Measurements from ENCODE around the gene CRYBA2.

The CRYBA2 gene

GRCh38 chr2:218985021-218985324 lies 8.2 kb downstream of the CRYBA2 start, which contains the start of gene FEV:
FEV (minus strand) TSS chr2:218985184; CDS start chr2:218985075, 109 bp downstream.
- Mint-ChIP-seq H3K9me3 (no peaks in the 10 kb centered on the region), H3K4me1 (ENCODE audit: low read depth) (peaks cover 12% of the 10 kb centered on the region), H3K4me3 (no peak within 1 kb of the TSS), H3K27me3 (ENCODE audit: low read depth) (peaks cover 82% of the 10 kb centered on the region), H3K27ac (peak within 1 kb of the TSS; percentile 52), H3K36me3 (ENCODE audit: low read depth) (peaks cover 3% of the 10 kb centered on the region)

DNA sequence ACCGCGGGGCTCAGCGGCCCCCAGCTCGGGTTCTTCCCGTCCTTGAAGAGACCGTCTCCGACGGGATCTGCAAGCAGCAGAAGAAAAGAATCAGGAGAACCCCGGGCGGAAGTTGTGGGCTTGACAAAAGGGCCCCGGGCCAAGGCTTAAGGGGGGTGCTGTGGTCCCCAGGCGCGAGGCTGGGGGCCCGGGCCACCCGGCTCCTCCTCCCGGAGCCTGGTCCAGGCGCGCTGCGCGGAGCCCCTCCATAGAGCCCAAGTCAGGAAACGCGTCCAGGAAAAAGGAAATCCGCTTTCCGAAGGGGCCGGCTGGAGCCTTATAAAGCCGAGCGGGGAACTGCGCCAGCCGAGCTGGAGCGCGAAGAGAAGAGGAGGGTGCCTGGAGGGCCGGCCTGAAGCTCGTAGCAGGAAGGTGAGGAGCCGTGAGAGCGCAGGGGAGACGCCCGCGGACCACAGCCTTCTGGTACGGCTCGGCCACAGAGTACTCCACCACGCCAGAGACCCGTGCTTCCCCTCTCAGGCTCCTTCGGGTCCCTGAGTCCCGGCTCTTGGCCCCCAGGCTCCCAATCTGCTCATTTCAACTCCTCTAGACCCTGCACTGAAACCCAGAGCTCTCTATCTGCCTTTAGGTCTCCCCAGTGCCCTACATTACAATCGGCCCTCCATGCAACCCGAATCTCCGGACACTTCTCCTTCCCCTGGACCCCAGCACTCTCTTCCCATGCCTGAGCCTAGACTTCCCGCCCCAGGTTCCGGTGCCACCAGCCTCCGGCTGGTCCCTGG lies 8.8 kb downstream of the CRYBA2 start:
- peaks cover 82% of the 10 kb centered on the region for H3K27me3 Mint-ChIP-seq (ENCODE audit: low read depth)
- peak overlapping the region; percentile 52 for H3K27ac Mint-ChIP-seq
- peaks cover 12% of the 10 kb centered on the region for H3K4me1 Mint-ChIP-seq (ENCODE audit: low read depth)
- H3K36me3 Mint-ChIP-seq (ENCODE audit: low read depth): peaks cover 3% of the 10 kb centered on the region
- no peak overlapping the region for H3K4me3 Mint-ChIP-seq
- H3K9me3 Mint-ChIP-seq: no peaks in the 10 kb centered on the region

- H3K27ac Mint-ChIP-seq: no peak overlapping the region
Measured at GRCh38 chr2:218983934-218984238, 9.3 kb downstream of the CRYBA2 start.

DNA sequence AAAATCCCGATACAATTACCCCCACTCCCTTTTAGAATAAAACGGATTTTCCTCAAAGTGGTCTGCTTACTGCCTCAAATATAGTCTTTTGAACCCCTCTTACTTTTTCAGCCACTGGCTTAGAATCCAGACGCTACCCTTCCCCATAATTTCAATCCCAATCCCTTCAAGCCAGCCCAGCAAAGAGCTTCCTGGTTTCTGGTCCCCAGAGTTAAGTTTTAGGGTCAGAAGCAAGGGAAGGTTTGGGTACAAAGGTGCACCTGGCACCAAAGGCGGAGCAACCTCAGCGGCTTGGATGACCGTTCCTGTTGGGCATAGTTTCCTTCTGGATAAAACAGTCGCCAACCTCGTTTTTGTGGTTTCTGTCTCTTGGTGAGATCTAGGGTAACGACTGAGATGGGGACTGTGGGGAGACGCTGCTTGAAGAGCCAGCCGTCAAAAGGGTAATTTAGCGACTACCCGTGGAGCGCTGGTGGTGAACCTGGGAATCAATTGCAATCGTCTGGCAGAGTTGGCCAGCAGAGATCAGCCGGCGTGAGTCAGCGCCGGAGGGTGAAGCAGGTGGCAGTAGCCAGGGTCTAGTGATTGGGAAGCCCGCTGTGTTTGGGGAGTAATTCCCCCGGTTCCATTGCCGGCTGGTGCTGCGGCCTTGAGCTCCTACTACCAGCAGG lies 9.8 kb downstream of the CRYBA2 start:
- no peaks in the 10 kb centered on the region for H3K9me3 Mint-ChIP-seq
- peaks cover 12% of the 10 kb centered on the region for H3K4me1 Mint-ChIP-seq (ENCODE audit: low read depth)
- H3K27ac Mint-ChIP-seq: no peak overlapping the region
- peaks cover 3% of the 10 kb centered on the region for H3K36me3 Mint-ChIP-seq (ENCODE audit: low read depth)
- H3K27me3 Mint-ChIP-seq (ENCODE audit: low read depth): peaks cover 78% of the 10 kb centered on the region
- H3K4me3 Mint-ChIP-seq: no peak overlapping the region

More at GRCh38 chr2:218983934-218984238, 9.3 kb downstream of the CRYBA2 start:
- H3K27me3 Mint-ChIP-seq (ENCODE audit: low read depth): peaks cover 79% of the 10 kb centered on the region
- no peaks in the 10 kb centered on the region for H3K9me3 Mint-ChIP-seq
- no peak overlapping the region for H3K4me3 Mint-ChIP-seq
- H3K36me3 Mint-ChIP-seq (ENCODE audit: low read depth): peaks cover 3% of the 10 kb centered on the region
- peaks cover 12% of the 10 kb centered on the region for H3K4me1 Mint-ChIP-seq (ENCODE audit: low read depth)

- peaks cover 12% of the 10 kb centered on the region for H3K4me1 Mint-ChIP-seq (ENCODE audit: low read depth)
- peaks cover 74% of the 10 kb centered on the region for H3K27me3 Mint-ChIP-seq (ENCODE audit: low read depth)
- peaks cover 3% of the 10 kb centered on the region for H3K36me3 Mint-ChIP-seq (ENCODE audit: low read depth)
- H3K27ac Mint-ChIP-seq: no peak overlapping the region
- no peaks in the 10 kb centered on the region for H3K9me3 Mint-ChIP-seq
- no peak overlapping the region for H3K4me3 Mint-ChIP-seq
Measured at GRCh38 chr2:218982586-218983262, 10.5 kb downstream of the CRYBA2 start.

DNA sequence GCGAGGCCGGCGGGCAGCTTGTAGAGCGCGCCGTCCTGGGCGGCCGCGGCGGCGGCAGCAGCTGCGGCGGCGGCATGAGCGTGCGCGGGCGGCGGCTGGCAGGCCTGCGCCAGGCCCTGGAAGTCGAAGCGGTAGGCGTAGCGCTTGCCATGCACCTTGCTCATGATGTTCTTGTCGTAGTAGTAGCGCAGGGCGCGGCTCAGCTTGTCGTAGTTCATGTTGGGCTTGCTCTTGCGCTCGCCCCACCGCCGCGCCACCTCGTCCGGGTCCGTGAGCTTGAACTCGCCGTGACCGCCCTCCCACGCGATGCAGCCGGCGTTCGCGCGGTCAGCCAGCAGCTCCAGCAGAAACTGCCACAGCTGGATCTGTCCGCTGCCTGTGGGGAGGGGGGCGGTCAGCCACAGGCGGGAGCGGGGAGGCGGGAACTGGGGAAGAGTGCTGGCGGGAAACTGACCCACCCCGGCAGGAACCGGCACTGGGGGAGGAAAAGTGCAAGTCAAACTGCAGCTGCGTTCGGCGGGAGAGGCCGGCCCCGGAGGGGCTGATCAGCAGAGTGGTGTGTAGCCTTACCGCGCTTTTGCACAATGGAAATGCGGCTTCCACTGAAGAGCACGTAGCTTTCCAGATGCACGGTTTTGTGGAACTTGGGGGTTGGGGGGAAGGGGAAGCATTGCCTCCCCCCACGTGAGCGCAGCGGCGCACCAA lies 11.2 kb downstream of the CRYBA2 start:
- Mint-ChIP-seq H3K27ac (no peak overlapping the region), H3K4me1 (ENCODE audit: low read depth) (peaks cover 12% of the 10 kb centered on the region), H3K27me3 (ENCODE audit: low read depth) (peaks cover 74% of the 10 kb centered on the region), H3K9me3 (no peaks in the 10 kb centered on the region), H3K4me3 (no peak overlapping the region), H3K36me3 (ENCODE audit: low read depth) (peaks cover 3% of the 10 kb centered on the region)

DNA sequence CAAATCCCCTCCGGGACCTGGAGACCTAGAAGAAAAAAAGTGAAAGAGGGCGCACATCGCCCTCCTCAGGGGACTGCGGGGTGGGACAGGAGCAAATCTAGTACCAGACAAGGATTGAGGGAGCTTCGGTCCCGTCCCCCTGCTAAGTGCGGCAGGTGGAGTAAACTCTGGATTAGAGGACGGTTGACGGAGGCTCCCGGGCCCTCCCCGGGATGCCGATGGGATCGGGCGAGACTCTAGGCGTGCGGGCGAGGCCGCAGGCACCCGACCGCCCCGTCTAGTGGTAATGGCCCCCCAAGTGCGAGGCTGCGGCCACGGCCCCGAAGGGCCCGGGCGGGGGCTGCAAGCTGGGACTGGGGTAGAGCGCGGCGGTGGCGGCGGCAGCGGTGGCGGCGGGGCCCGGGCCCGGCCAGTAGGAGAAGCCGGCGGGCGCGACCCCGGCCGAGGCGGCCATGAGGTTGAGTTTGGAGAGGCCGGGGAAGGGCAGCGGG lies 11.8 kb downstream of the CRYBA2 start:
- Mint-ChIP-seq H3K4me1 (ENCODE audit: low read depth) (peaks cover 12% of the 10 kb centered on the region), H3K9me3 (no peaks in the 10 kb centered on the region), H3K36me3 (ENCODE audit: low read depth) (peaks cover 3% of the 10 kb centered on the region), H3K27ac (peak overlapping the region; percentile 6), H3K4me3 (no peak overlapping the region), H3K27me3 (ENCODE audit: low read depth) (peaks cover 74% of the 10 kb centered on the region)

- H3K4me1 Mint-ChIP-seq (ENCODE audit: low read depth): peaks cover 11% of the 10 kb centered on the region
- H3K27me3 Mint-ChIP-seq (ENCODE audit: low read depth): peaks cover 74% of the 10 kb centered on the region
- no peaks in the 10 kb centered on the region for H3K9me3 Mint-ChIP-seq
- H3K27ac Mint-ChIP-seq: peak overlapping the region; percentile 6
- peaks cover 3% of the 10 kb centered on the region for H3K36me3 Mint-ChIP-seq (ENCODE audit: low read depth)
- H3K4me3 Mint-ChIP-seq: peak overlapping the region; percentile 34
Measured at GRCh38 chr2:218980735-218981389, 12.4 kb downstream of the CRYBA2 start.

GRCh38 chr2:218979846-218980734 lies 13.1 kb downstream of the CRYBA2 start:
- peaks cover 76% of the 10 kb centered on the region for H3K27me3 Mint-ChIP-seq (ENCODE audit: low read depth)
- H3K4me1 Mint-ChIP-seq (ENCODE audit: low read depth): peaks cover 9% of the 10 kb centered on the region
- no peaks in the 10 kb centered on the region for H3K9me3 Mint-ChIP-seq
- H3K27ac Mint-ChIP-seq: peak overlapping the region; percentile 49
- no peak overlapping the region for H3K4me3 Mint-ChIP-seq
- H3K36me3 Mint-ChIP-seq (ENCODE audit: low read depth): peaks cover 3% of the 10 kb centered on the region

DNA sequence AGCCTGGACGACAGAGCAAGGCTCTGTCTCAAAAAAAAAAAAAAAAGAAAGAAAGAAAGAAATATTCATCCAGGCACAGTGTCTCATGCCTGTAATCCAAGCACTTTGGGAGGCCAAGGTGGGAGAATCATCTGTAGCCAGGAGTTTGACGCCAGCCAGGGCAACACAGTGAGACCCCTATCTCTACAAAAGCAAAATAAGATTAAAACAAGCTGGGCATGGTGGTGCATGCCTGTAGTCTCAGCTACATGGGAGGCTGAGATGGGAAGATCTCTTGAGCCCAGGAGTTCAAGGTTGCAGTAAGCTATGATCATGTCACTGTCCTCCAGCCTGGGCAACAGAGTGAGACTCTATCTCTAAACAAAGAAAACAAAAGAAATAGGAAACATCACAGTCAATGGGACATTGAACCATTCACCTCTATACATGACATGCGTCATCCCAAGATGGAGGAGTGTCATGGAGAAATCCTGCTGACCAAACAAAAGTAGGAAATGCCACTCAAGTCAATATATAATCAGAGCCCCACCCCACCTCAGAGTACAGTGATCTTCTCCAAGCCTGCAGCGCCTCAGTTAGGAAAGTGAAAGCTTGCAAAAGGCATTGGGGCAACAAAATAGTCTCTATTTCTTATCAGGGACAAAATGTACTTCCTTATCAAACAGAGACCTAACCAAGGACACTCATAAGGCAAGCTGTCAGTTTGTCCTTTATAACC lies 18.0 kb downstream of the CRYBA2 start:
- Mint-ChIP-seq H3K27ac (no peak overlapping the region), H3K9me3 (no peaks in the 10 kb centered on the region), H3K27me3 (ENCODE audit: low read depth) (peaks cover 74% of the 10 kb centered on the region), H3K4me1 (ENCODE audit: low read depth) (peaks cover 2% of the 10 kb centered on the region), H3K4me3 (no peak overlapping the region), H3K36me3 (ENCODE audit: low read depth) (peaks cover 1% of the 10 kb centered on the region)

- no peak overlapping the region for H3K27ac Mint-ChIP-seq
- H3K4me3 Mint-ChIP-seq: no peak overlapping the region
- peaks cover 57% of the 10 kb centered on the region for H3K27me3 Mint-ChIP-seq (ENCODE audit: low read depth)
- no peaks in the 10 kb centered on the region for H3K9me3 Mint-ChIP-seq
- H3K36me3 Mint-ChIP-seq (ENCODE audit: low read depth): no peaks in the 10 kb centered on the region
- no peaks in the 10 kb centered on the region for H3K4me1 Mint-ChIP-seq (ENCODE audit: low read depth)
Measured at GRCh38 chr2:218970894-218971293, 22.3 kb downstream of the CRYBA2 start.

DNA sequence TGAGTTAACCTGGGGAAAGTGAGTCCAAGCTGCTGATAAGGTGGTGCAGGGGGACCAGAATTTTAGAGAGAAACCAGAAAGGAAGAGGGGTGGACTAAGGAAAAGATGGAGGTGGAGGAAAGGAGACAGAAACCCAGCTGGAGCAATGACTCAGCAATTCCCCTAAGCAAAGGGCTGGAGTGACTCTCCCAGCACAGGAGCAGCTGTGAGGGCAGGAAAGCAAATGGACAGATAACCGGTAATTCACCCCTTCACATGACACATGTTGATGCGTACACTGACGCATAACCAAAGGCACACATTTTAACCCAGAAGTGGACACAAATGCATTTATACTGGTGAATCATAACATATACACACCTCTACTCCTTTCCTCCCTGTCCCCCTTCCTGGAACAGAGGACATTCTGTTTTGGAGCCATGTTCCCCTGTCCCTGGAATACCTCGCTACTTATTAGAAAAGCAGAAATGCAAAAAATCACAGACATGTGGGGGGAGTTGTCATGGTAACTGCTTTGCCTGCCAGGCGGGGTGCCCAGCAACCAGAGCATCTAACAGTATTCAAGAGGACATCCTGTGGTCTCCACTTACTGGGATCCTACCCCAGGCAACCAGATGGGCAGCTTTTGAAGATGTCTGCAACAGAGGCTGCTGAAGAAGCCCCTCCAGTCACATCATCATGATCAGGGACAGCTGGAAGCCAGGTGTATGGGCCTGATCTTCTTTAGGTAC lies 29.0 kb downstream of the CRYBA2 start:
- H3K27ac Mint-ChIP-seq: no peak overlapping the region
- peaks cover 3% of the 10 kb centered on the region for H3K36me3 Mint-ChIP-seq (ENCODE audit: low read depth)
- no peak overlapping the region for H3K4me3 Mint-ChIP-seq
- peaks cover 4% of the 10 kb centered on the region for H3K4me1 Mint-ChIP-seq (ENCODE audit: low read depth)
- H3K9me3 Mint-ChIP-seq: no peaks in the 10 kb centered on the region
- peaks cover 60% of the 10 kb centered on the region for H3K27me3 Mint-ChIP-seq (ENCODE audit: low read depth)
